Right renal cortex interstitium (tissue), 3 donors: Measurements from ENCODE around the gene KIF6. TPM values are rescaled to one million over a fixed set of nuclear protein-coding genes. Genes with fewer than 3 reads are reported as not detected.
"Not testable (repeated sequence)": the region's sequence is repeated elsewhere in the genome, so short reads cannot be mapped to it uniquely, and the experiment has no call there.

Experiments used
- DNase-seq, 3 donors: peaks; one replicate each; pipeline ENCODE4 v3.0.0-alpha.2; 2013; ENCODE audit warnings: low read depth in 3 of 3, low spot score in 2 of 3
- polyA plus RNA-seq, 3 donors: library from polyadenylated mRNA; unstranded; fragments of 120-200 nt; gene quantifications; one replicate each; pipeline ENCODE4 v1.2.1, GENCODE V29; 2013; ENCODE audit not compliant: insufficient read length in 3 of 3

KIF6 gene
- 1 to 10 TPM; 3.9 to 4.7 (median 4.4) TPM for polyA plus RNA-seq

- peak; percentile 66 to 85 (median 82) for DNase-seq
Observed at GRCh38 chr6:39724787-39725631, at the start of gene KIF6. Gene KIF6 (minus strand): TSS chr6:39725408. CDS start chr6:39725310, 98 bp downstream.

GRCh38 chr6:39773782-39774181, 48.6 kb upstream of the KIF6 start:
- DNase-seq = no peak

- no peak for DNase-seq
Observed at GRCh38 chr6:39772559-39773273, 47.5 kb upstream of the KIF6 start.

GRCh38 chr6:39770446-39770845, 45.2 kb upstream of the KIF6 start:
- DNase-seq = no peak

GRCh38 chr6:39769012-39769411, 43.8 kb upstream of the KIF6 start:
- no peak for DNase-seq

GRCh38 chr6:39765508-39766065, 40.4 kb upstream of the KIF6 start:
- no peak for DNase-seq

GRCh38 chr6:39760226-39760952, 35.2 kb upstream of the KIF6 start:
- DNase-seq = no peak

GRCh38 chr6:39758905-39759605, 33.8 kb upstream of the KIF6 start:
- DNase-seq = no peak

- DNase-seq = no peak
Observed at GRCh38 chr6:39756582-39756981, 31.4 kb upstream of the KIF6 start.

GRCh38 chr6:39755231-39755630, 30.0 kb upstream of the KIF6 start:
- DNase-seq = no peak

GRCh38 chr6:39754514-39755115, 29.4 kb upstream of the KIF6 start:
- no peak for DNase-seq

GRCh38 chr6:39753725-39754045, 28.5 kb upstream of the KIF6 start:
- DNase-seq = no peak

- DNase-seq = no peak
Observed at GRCh38 chr6:39752835-39753724, 27.9 kb upstream of the KIF6 start.

- no peak for DNase-seq
Observed at GRCh38 chr6:39746795-39747194, 21.6 kb upstream of the KIF6 start.

- no peak for DNase-seq
Observed at GRCh38 chr6:39733704-39734103, 8.5 kb upstream of the KIF6 start.

GRCh38 chr6:39731565-39731964, 6.4 kb upstream of the KIF6 start:
- no peak for DNase-seq

- DNase-seq = no peak
Observed at GRCh38 chr6:39729945-39730344, 4.7 kb upstream of the KIF6 start.

GRCh38 chr6:39725632-39725997, 407 bp upstream of the KIF6 start:
- DNase-seq = no peak

GRCh38 chr6:39723350-39723749, 1.9 kb downstream of the KIF6 start:
- DNase-seq = not testable (repeated sequence)
